NCI-H748 treated with DMSO at 0.1 percent for 48 hours (cell line): ENCODE data around the gene ESYT1.

Experiments
- DNase-seq: peaks from one replicate; lab custom pipeline; 2025; lab: John Stamatoyannopoulos, UW

ESYT1 gene

GRCh38 chr12:56127888-56128669, at the start of gene ESYT1:
TSS of gene ESYT1 (plus strand) at chr12:56128267. CDS start at chr12:56128320, 53 bp downstream.
- DNase-seq: peak; percentile 98

- no peak for DNase-seq
Measured at GRCh38 chr12:56078427-56078826, 49.6 kb upstream of the ESYT1 start.

- DNase-seq: peak; percentile 71
Measured at GRCh38 chr12:56078931-56079722, 48.9 kb upstream of the ESYT1 start.

- DNase-seq: peak; percentile 81
Measured at GRCh38 chr12:56079723-56080555, 48.1 kb upstream of the ESYT1 start, which contains the start of gene ERBB3. TSS of gene ERBB3 (plus strand) at chr12:56080165. CDS start at chr12:56080301, 136 bp downstream.

- no peak for DNase-seq
Measured at GRCh38 chr12:56080556-56081138, 47.4 kb upstream of the ESYT1 start.

GRCh38 chr12:56081393-56082347, 46.4 kb upstream of the ESYT1 start:
- DNase-seq: no peak

- no peak for DNase-seq
Measured at GRCh38 chr12:56082382-56082781, 45.7 kb upstream of the ESYT1 start.

GRCh38 chr12:56082967-56083366, 45.1 kb upstream of the ESYT1 start:
- no peak for DNase-seq

- no peak for DNase-seq
Measured at GRCh38 chr12:56084958-56085543, 43.0 kb upstream of the ESYT1 start.

- DNase-seq: no peak
Measured at GRCh38 chr12:56086096-56086495, 42.0 kb upstream of the ESYT1 start.

GRCh38 chr12:56086608-56087007, 41.5 kb upstream of the ESYT1 start:
- DNase-seq: no peak

- DNase-seq: no peak
Measured at GRCh38 chr12:56087220-56087619, 40.8 kb upstream of the ESYT1 start.

- DNase-seq: no peak
Measured at GRCh38 chr12:56097738-56098137, 30.3 kb upstream of the ESYT1 start.

GRCh38 chr12:56098592-56098991, 29.5 kb upstream of the ESYT1 start:
- DNase-seq: no peak

- no peak for DNase-seq
Measured at GRCh38 chr12:56099787-56100186, 28.3 kb upstream of the ESYT1 start.

- no peak for DNase-seq
Measured at GRCh38 chr12:56101045-56101444, 27.0 kb upstream of the ESYT1 start.

- no peak for DNase-seq
Measured at GRCh38 chr12:56102683-56103065, 25.4 kb upstream of the ESYT1 start.

- no peak for DNase-seq
Measured at GRCh38 chr12:56103066-56103711, 24.9 kb upstream of the ESYT1 start.

- no peak for DNase-seq
Measured at GRCh38 chr12:56103823-56104108, 24.3 kb upstream of the ESYT1 start.
